BJ (cell line): Measurements from ENCODE around the gene NRL. TPM values are rescaled to one million over a fixed set of nuclear protein-coding genes. Genes with fewer than 3 reads are reported as not detected.

Experiments used
- CTCF ChIA-PET: fragments of 350-600 bp; formaldehyde crosslinking; extraction: SDS; loops from one replicate; lab custom pipeline; 2021; ENCODE audit warnings: antibody characterized with exemption, inconsistent platforms; lab: Yijun Ruan, JAX
- POLR2A ChIA-PET: fragments of 300-600 bp; sonication (Branson Sonifier 250); formaldehyde crosslinking; extraction: SDS; loops from one replicate; lab custom pipeline; 2021; ENCODE audit warnings: antibody characterized with exemption; lab: Charles Lee
- DNase-seq: peaks from one replicate; pipeline ENCODE4 v3.0.0-alpha.2; 2011; ENCODE audit warnings: low read depth
- H3K27me3 ChIP-seq: 2 replicates; pipeline ENCODE4 v1.6.0; 2011; ENCODE audit warnings: low read length; ENCODE audit not compliant: control insufficient read depth, insufficient read depth
- H3K36me3 ChIP-seq: 2 replicates; pipeline ENCODE4 v1.5.1; 2011; ENCODE audit warnings: low read length; ENCODE audit not compliant: control insufficient read depth, insufficient read depth
- H3K4me3 ChIP-seq: 2 replicates; pipeline ENCODE4 v1.5.1; 2011; ENCODE audit warnings: low read depth, mild to moderate bottlenecking, control low read depth, low read length
- CTCF ChIP-seq: IDR thresholded peaks from 2 replicates; pipeline ENCODE4 v1.5.1; 2011; ENCODE audit warnings: low read depth, mild to moderate bottlenecking, control low read depth, inconsistent platforms, low read length, moderate library complexity; ENCODE audit not compliant: insufficient read depth
- polyA plus RNA-seq: library from polyadenylated mRNA; depleted of rRNA; stranded (reverse); fragments of >200 nt; gene quantifications from 2 replicates; pipeline ENCODE4 v1.2.3, GENCODE V29; 2011

Gene NRL
- polyA plus RNA-seq, 1 experiment = 0.91 TPM

GRCh38 chr14:24159777-24160498, 45.2 kb upstream of the NRL start:
- ChIA-PET POLR2A (no interaction called here), CTCF (interaction anchor here (0.8 to 4.6 kb wide), 15 partner anchors 9 to 272 kb away, joined by 3 to 39 read pairs (median 7); partner anchors contain the start of genes DCAF11, EMC9, IPO4 and NRL)
- no peaks in the 10 kb centered on the region for H3K27me3 ChIP-seq
- no peak for TF ChIP-seq CTCF
- peaks cover 55% of the 10 kb centered on the region for H3K36me3 ChIP-seq
- no peak overlapping the region for H3K4me3 ChIP-seq
- no peak for DNase-seq

- peaks cover 40% of the 10 kb centered on the region for H3K36me3 ChIP-seq
- no peaks in the 10 kb centered on the region for H3K27me3 ChIP-seq
- no peak for DNase-seq
- no peak overlapping the region for H3K4me3 ChIP-seq
- ChIA-PET CTCF (interaction anchor here (1.5 kb wide), 1 partner anchor 43 kb away, joined by 3 read pairs; the partner anchor contains the start of genes DCAF11 and NRL), POLR2A (no interaction called here)
- TF ChIP-seq CTCF = no peak
Observed at GRCh38 chr14:24157331-24157730, 42.6 kb upstream of the NRL start.

- Histone ChIP-seq H3K36me3 (peaks cover 40% of the 10 kb centered on the region), H3K4me3 (no peak overlapping the region), H3K27me3 (no peaks in the 10 kb centered on the region)
- no peak for TF ChIP-seq CTCF
- DNase-seq = no peak
- ChIA-PET POLR2A (interaction anchor here (0.6 kb wide), 1 partner anchor 12 kb away, joined by 6 read pairs; no protein-coding TSS in a partner anchor), CTCF (interaction anchor here (1.5 kb wide), 1 partner anchor 42 kb away, joined by 3 read pairs; the partner anchor contains the start of genes DCAF11 and NRL)
Observed at GRCh38 chr14:24156840-24157239, 42.1 kb upstream of the NRL start.

GRCh38 chr14:24155100-24155499, 40.4 kb upstream of the NRL start:
- TF ChIP-seq CTCF = no peak
- H3K36me3 ChIP-seq = peaks cover 51% of the 10 kb centered on the region
- no peaks in the 10 kb centered on the region for H3K27me3 ChIP-seq
- CTCF ChIA-PET = interaction anchor here (1.0 kb wide), 1 partner anchor 20 kb away, joined by 3 read pairs; no protein-coding TSS in a partner anchor
- POLR2A ChIA-PET = no interaction called here
- H3K4me3 ChIP-seq = no peak overlapping the region
- DNase-seq = no peak

- DNase-seq = no peak
- ChIA-PET POLR2A (interaction anchor here (1.2 kb wide), 1 partner anchor 10 kb away, joined by 3 read pairs; the partner anchor contains the start of gene IRF9), CTCF (interaction anchor here (1.8 to 4.0 kb wide), 2 partner anchors 9 to 61 kb away, joined by 8 to 35 read pairs; partner anchors contain the start of gene IRF9)
- Histone ChIP-seq H3K27me3 (no peaks in the 10 kb centered on the region), H3K36me3 (peaks cover 40% of the 10 kb centered on the region), H3K4me3 (no peak overlapping the region)
- no peak for TF ChIP-seq CTCF
Observed at GRCh38 chr14:24151404-24152080, 36.8 kb upstream of the NRL start.
